A549 (cell line): ENCODE data around the gene SNRPA. TPM values are rescaled to one million over a fixed set of nuclear protein-coding genes. Genes with fewer than 3 reads are reported as not detected.

ENCODE experiments used
- ATAC-seq, 2 experiments: fragments of 200-7000 bp in 1 of 2; fragments of >200 bp in 1 of 2; cut with Nextera tagmentation in 1 of 2; cut with Tn5 transposase in 1 of 2; 3 replicates each; pipeline versions ENCODE4 v1.8.0 to v1.9.1; 2018 to 2020; ENCODE audit warnings: mild to moderate bottlenecking in 1 of 2, moderate library complexity in 1 of 2
- CTCF ChIA-PET: fragments of 300-600 bp; sonication (Branson Sonifier 250); formaldehyde crosslinking; extraction: SDS; loops from one replicate; lab custom pipeline; 2021; ENCODE audit warnings: antibody characterized with exemption, inconsistent platforms; lab: Yijun Ruan, JAX
- POLR2A ChIA-PET: fragments of 350-600 bp; formaldehyde crosslinking; extraction: SDS; loops from one replicate; lab custom pipeline; 2021; ENCODE audit warnings: antibody characterized with exemption, inconsistent platforms; lab: Yijun Ruan, JAX
- DNase-seq, 2 experiments: peaks; one replicate each; pipeline versions ENCODE4 v3.0.0 to v3.0.0-alpha.2; 2011 to 2016; ENCODE audit warnings: low read depth in 1 of 2, low spot score in 1 of 2
- FAIRE-seq: peaks from 2 replicates; lab custom pipeline; 2011; peaks lifted over from hg19 to GRCh38; lab: Jason Lieb, UNC
- H3K27ac ChIP-seq, 2 experiments: fragments of >200 bp; sonication (Bioruptor Twin); formaldehyde crosslinking; 3 replicates each; pipeline ENCODE4 v1.5.1; 2016 to 2017
- H3K4me1 ChIP-seq: fragments of >200 bp; sonication (Bioruptor Twin); formaldehyde crosslinking; 3 replicates; pipeline ENCODE4 v1.6.1; 2016
- H3K4me2 ChIP-seq: fragments of >200 bp; sonication (Bioruptor Twin); formaldehyde crosslinking; 3 replicates; pipeline ENCODE4 v1.6.1; 2016
- H3K4me3 ChIP-seq: fragments of >200 bp; sonication (Bioruptor Twin); formaldehyde crosslinking; 3 replicates; pipeline ENCODE4 v1.5.1; 2016
- H3K9me3 ChIP-seq: fragments of >200 bp; sonication (Bioruptor Twin); formaldehyde crosslinking; 3 replicates; pipeline ENCODE4 v1.6.1; 2016
- BCL3 ChIP-seq: fragments of >200 bp; sonication (Bioruptor Twin); formaldehyde crosslinking; IDR thresholded peaks from 3 replicates; pipeline ENCODE4 v1.6.1; 2016
- CHD2 ChIP-seq: fragments of 150-350 bp; IDR thresholded peaks from 2 replicates; pipeline ENCODE4 v1.6.1; 2014; ENCODE audit warnings: low read length; ENCODE audit not compliant: partially characterized antibody
- CHD4 ChIP-seq: fragments of 200-600 bp; sonication (generic); IDR thresholded peaks from 2 replicates; pipeline ENCODE4 v1.6.1; 2016; ENCODE audit warnings: antibody characterized with exemption, mild to moderate bottlenecking, borderline replicate concordance
- CTCF ChIP-seq: fragments of >200 bp; sonication (Bioruptor Twin); formaldehyde crosslinking; IDR thresholded peaks from 3 replicates; pipeline ENCODE4 v1.5.1; 2016
- E2F6 ChIP-seq: IDR thresholded peaks from 2 replicates; pipeline ENCODE4 v1.6.1; 2012; ENCODE audit warnings: low read depth, borderline replicate concordance
- EHMT2 ChIP-seq: fragments of 200-600 bp; sonication (generic); IDR thresholded peaks from 2 replicates; pipeline ENCODE4 v1.6.1; 2016; ENCODE audit warnings: antibody characterized with exemption, low read depth, mild to moderate bottlenecking, moderate library complexity
- FOSL2 ChIP-seq, 2 experiments: fragments of 450-650 bp in 1 of 2; fragments of >200 bp in 1 of 2; sonication (Bioruptor Twin) in 1 of 2; formaldehyde crosslinking; IDR thresholded peaks; 2 replicates each; pipeline versions ENCODE4 v1.5.0 to v1.6.1; 2016 to 2020; ENCODE audit warnings: mild to moderate bottlenecking in 1 of 2, moderate library complexity in 1 of 2
- HEYL ChIP-seq: fragments of 250-450 bp; sonication (Bioruptor Pico); IDR thresholded peaks from 2 replicates; pipeline ENCODE4 v1.8.0; 2021; ENCODE audit warnings: mild to moderate bottlenecking, moderate library complexity
- HMGXB4 ChIP-seq: fragments of 250-450 bp; sonication (Bioruptor Pico); IDR thresholded peaks from 2 replicates; pipeline ENCODE4 v1.5.0; 2021; ENCODE audit warnings: mild to moderate bottlenecking, moderate library complexity, borderline replicate concordance
- HOXB5 ChIP-seq: fragments of 250-450 bp; sonication (Bioruptor Pico); IDR thresholded peaks from 2 replicates; pipeline ENCODE4 v1.5.0; 2020; ENCODE audit warnings: mild to moderate bottlenecking, moderate library complexity
- JUN ChIP-seq, 2 experiments: fragments of >200 bp; sonication (Bioruptor Twin); formaldehyde crosslinking; IDR thresholded peaks; 2 replicates in 1 of 2; 3 replicates in 1 of 2; pipeline ENCODE4 v1.6.1; 2016 to 2017
- KDM5A ChIP-seq: fragments of 200-600 bp; sonication (generic); IDR thresholded peaks from 2 replicates; pipeline ENCODE4 v1.6.1; 2016; ENCODE audit warnings: antibody characterized with exemption, mild to moderate bottlenecking
- MAZ ChIP-seq: fragments of 150-350 bp; IDR thresholded peaks from 2 replicates; pipeline ENCODE4 v1.6.1; 2014; ENCODE audit warnings: antibody characterized with exemption, low read depth, low read length, borderline replicate concordance
- PBX3 ChIP-seq: IDR thresholded peaks from 2 replicates; pipeline ENCODE4 v1.6.1; 2012
- PHF8 ChIP-seq: fragments of 200-600 bp; sonication (generic); IDR thresholded peaks from 2 replicates; pipeline ENCODE4 v1.6.1; 2016; ENCODE audit warnings: low read depth, mild to moderate bottlenecking, antibody characterized with exemption, moderate library complexity, borderline replicate concordance
- POLR2AphosphoS2 ChIP-seq: conservative IDR thresholded peaks from 2 replicates; pipeline ENCODE4 v1.6.1; 2012; ENCODE audit warnings: low read length, improper control_type of control experiment, inconsistent platforms
- RCOR1 ChIP-seq: fragments of 150-350 bp; IDR thresholded peaks from 2 replicates; pipeline ENCODE4 v1.6.1; 2014; ENCODE audit warnings: antibody characterized with exemption, low read length, low read depth
- SMC3 ChIP-seq: fragments of >200 bp; sonication (Bioruptor Twin); formaldehyde crosslinking; IDR thresholded peaks from 3 replicates; pipeline ENCODE4 v1.6.1; 2018; ENCODE audit warnings: inconsistent platforms
- TFCP2L1 ChIP-seq: fragments of 250-450 bp; sonication (Bioruptor Pico); IDR thresholded peaks from 2 replicates; pipeline ENCODE4 v1.5.0; 2021; ENCODE audit warnings: mild to moderate bottlenecking
- ZC3H11A ChIP-seq: fragments of 450-650 bp; IDR thresholded peaks from 2 replicates; pipeline ENCODE4 v1.6.1; 2014; ENCODE audit warnings: antibody characterized with exemption, mild to moderate bottlenecking
- ZFP36 ChIP-seq: fragments of 450-650 bp; IDR thresholded peaks from 2 replicates; pipeline ENCODE4 v1.6.1; 2014; ENCODE audit warnings: borderline replicate concordance; ENCODE audit not compliant: partially characterized antibody
- ZSCAN20 ChIP-seq: fragments of 250-450 bp; sonication (Bioruptor Pico); IDR thresholded peaks from 2 replicates; pipeline ENCODE4 v1.8.0; 2022; ENCODE audit warnings: mild to moderate bottlenecking, moderate library complexity
- WGBS: methylation state at CpG from one replicate; pipeline ENCODE4 v1.1.6; 2017; ENCODE audit errors: missing lambda C conversion rate; 5-methylcytosine and 5-hydroxymethylcytosine counted together
- polyA plus RNA-seq, 4 experiments: library from polyadenylated mRNA; depleted of rRNA in 3 of 4; stranded (reverse); fragments of >200 nt; fragmentation: RNase III in 1 of 4; extraction: RNeasy Plus Mini Kit Qiagen cat#74134 plus additional on column Dnase treatment in 1 of 4; gene quantifications; 2 replicates in 3 of 4; 3 replicates in 1 of 4; pipeline ENCODE4 v1.2.3, GENCODE V29; 2011 to 2017

Gene SNRPA
- polyA plus RNA-seq, 2 of the 4 experiments (the other 2 are of a cell fraction), result 141 to 236 TPM

- Histone ChIP-seq H3K4me3 (peak overlapping the region; percentile 84), H3K27ac (peak overlapping the region; percentile 95 to 96), H3K4me1 (peaks cover 55% of the 10 kb centered on the region), H3K9me3 (no peaks in the 10 kb centered on the region), H3K4me2 (peak overlapping the region; percentile 96)
- POLR2A ChIA-PET, result interaction anchor here (1.0 to 2.3 kb wide), 8 partner anchors 8 to 464 kb away, joined by 3 to 76 read pairs (median 12); partner anchors contain the start of genes ACTMAP, HNRNPUL1, RAB4B and SNRPA
- WGBS, result 9% methylated on average over 37 of the region's 40 CpGs
- peak; percentile 3 to 11; a peak in 5 of 6 replicates for ATAC-seq
- TF ChIP-seq CHD2, result no peak
- no peak for TF ChIP-seq FOSL2 (IDR thresholded peaks at IDR 0.05)
- no peak for TF ChIP-seq FOSL2 (CRISPR knock-in tag; IDR thresholded peaks at IDR 0.05)
- TF ChIP-seq E2F6, result no peak
- TF ChIP-seq PBX3, result peak; percentile 2; the same call in 1 of the 2 replicates
- no peak for TF ChIP-seq CHD4
- TF ChIP-seq HOXB5 (CRISPR knock-in tag), result no peak
- no peak for TF ChIP-seq CTCF
- peak in 1 of 2 experiments; percentile 65; a peak in 2 of 5 replicates for TF ChIP-seq JUN (IDR thresholded peaks at IDR 0.05)
- 0 out of 3 replicates have a peak, but pooled peaks have one; percentile 1 for TF ChIP-seq SMC3
- no peak for TF ChIP-seq RCOR1
- TF ChIP-seq ZSCAN20 (CRISPR knock-in tag), result no peak
- TF ChIP-seq BCL3, result no peak
- TF ChIP-seq ZC3H11A, result no peak
- TF ChIP-seq HMGXB4 (CRISPR knock-in tag), result no peak
- TF ChIP-seq ZFP36, result no peak
- peak; percentile 80; the same call in 1 of the 2 replicates for TF ChIP-seq TFCP2L1 (CRISPR knock-in tag)
- TF ChIP-seq HEYL (CRISPR knock-in tag), result no peak
- peak; percentile 32; the same call in 1 of the 2 replicates for TF ChIP-seq PHF8
- no peak for TF ChIP-seq POLR2AphosphoS2
- no peak for TF ChIP-seq EHMT2
- no peak for TF ChIP-seq MAZ
- no peak for TF ChIP-seq KDM5A
- no peak for FAIRE-seq
- CTCF ChIA-PET, result interaction anchor here (0.6 to 15.7 kb wide), 9 partner anchors 11 to 345 kb away, joined by 4 to 162 read pairs (median 13); partner anchors contain the start of gene RAB4B
- no peak for DNase-seq
These were observed 48.7 kb downstream of the SNRPA start for GRCh38 chr19:40799558-40800338.
